Measurements from ENCODE around the gene TCF19.

DNA sequence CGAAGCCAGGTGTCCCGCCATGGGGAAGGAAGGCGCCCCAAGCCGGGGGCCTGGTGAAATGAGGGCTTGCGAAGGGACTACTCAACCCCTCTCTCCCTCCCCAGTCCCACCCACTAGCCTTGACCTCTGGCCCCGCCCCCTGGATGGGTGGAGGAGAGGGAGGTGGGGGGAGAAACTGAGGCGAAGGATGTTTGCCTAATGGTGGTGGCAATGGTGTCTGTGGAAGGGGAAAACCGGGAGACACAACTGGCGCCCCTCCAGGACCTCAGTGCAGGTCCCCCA is 12.2 kb downstream of the TCF19 start, which contains the start of gene POU5F1:
- TF ChIP-seq, protein P1, sequence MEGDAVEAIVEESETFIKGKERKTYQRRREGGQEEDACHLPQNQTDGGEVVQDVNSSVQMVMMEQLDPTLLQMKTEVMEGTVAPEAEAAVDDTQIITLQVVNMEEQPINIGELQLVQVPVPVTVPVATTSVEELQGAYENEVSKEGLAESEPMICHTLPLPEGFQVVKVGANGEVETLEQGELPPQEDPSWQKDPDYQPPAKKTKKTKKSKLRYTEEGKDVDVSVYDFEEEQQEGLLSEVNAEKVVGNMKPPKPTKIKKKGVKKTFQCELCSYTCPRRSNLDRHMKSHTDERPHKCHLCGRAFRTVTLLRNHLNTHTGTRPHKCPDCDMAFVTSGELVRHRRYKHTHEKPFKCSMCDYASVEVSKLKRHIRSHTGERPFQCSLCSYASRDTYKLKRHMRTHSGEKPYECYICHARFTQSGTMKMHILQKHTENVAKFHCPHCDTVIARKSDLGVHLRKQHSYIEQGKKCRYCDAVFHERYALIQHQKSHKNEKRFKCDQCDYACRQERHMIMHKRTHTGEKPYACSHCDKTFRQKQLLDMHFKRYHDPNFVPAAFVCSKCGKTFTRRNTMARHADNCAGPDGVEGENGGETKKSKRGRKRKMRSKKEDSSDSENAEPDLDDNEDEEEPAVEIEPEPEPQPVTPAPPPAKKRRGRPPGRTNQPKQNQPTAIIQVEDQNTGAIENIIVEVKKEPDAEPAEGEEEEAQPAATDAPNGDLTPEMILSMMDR (IDR thresholded peaks at IDR 0.05), result no peak
- TF ChIP-seq POLR2A (IDR thresholded peaks at IDR 0.05; ENCODE audit: low read depth) (no peak), EP300 (IDR thresholded peaks at IDR 0.05) (no peak), POLR2AphosphoS5 (IDR thresholded peaks at IDR 0.05) (no peak)

Data from esophagus muscularis mucosa (tissue), 4 donors.